ENCODE results near the gene DDX47.

- no peak for TF ChIP-seq CTCF (IDR thresholded peaks at IDR 0.05; ENCODE audit: insufficient read depth, low read length, poor library complexity, severe bottlenecking)
- TF ChIP-seq EZH2phosphoT487 (conservative IDR thresholded peaks at IDR 0.05; ENCODE audit: low read length), result no peak
Observed at GRCh38 chr12:12796171-12796570, 17.0 kb upstream of the DDX47 start.

All from SU-DHL-6 (cell line).